Astrocyte (in vitro differentiated cells and primary cell): ENCODE results near the gene RAPGEF5.

ENCODE experiments used
- CTCF ChIP-seq: IDR thresholded peaks from 2 replicates; pipeline ENCODE4 v1.5.1; 2011; ENCODE audit warnings: low read depth, mild to moderate bottlenecking, inconsistent platforms, low read length, moderate library complexity; ENCODE audit not compliant: insufficient read depth
- EZH2 ChIP-seq: IDR thresholded peaks from 2 replicates; pipeline ENCODE4 v1.6.1; 2012; ENCODE audit warnings: mild to moderate bottlenecking, low read length, inconsistent platforms; ENCODE audit not compliant: insufficient read depth

- no peak for TF ChIP-seq CTCF
- no peak for TF ChIP-seq EZH2
Measured at GRCh38 chr7:22137026-22137425, 219.9 kb downstream of the RAPGEF5 start.
